Loucy (cell line): ENCODE data around the gene ASIP.
"Not testable (repeated sequence)": the region's sequence is repeated elsewhere in the genome, so short reads cannot be mapped to it uniquely, and the experiment has no call there.

Experiments used
- H2AFZ ChIP-seq: fragments of 200-600 bp; sonication (generic); 2 replicates; pipeline ENCODE4 v1.6.0; 2016; ENCODE audit warnings: antibody characterized with exemption, mild to moderate bottlenecking, low read length, moderate library complexity
- H3F3A ChIP-seq: fragments of 200-600 bp; 2 replicates; pipeline ENCODE4 v1.6.0; 2016; ENCODE audit warnings: antibody characterized with exemption, low read depth, mild to moderate bottlenecking
- H3K27me3 ChIP-seq: fragments of 200-600 bp; sonication (generic); 2 replicates; pipeline ENCODE4 v1.6.1; 2014; ENCODE audit warnings: low read length, mild to moderate bottlenecking; ENCODE audit not compliant: insufficient read depth, poor library complexity, severe bottlenecking
- H3K36me3 ChIP-seq: fragments of 200-600 bp; sonication (generic); 2 replicates; pipeline ENCODE4 v1.6.1; 2016; ENCODE audit warnings: low read length; ENCODE audit not compliant: insufficient read depth
- H3K4me1 ChIP-seq: fragments of 200-600 bp; sonication (generic); 2 replicates; pipeline ENCODE4 v1.5.1; 2014; ENCODE audit warnings: low read length, mild to moderate bottlenecking; ENCODE audit not compliant: insufficient read depth, poor library complexity, severe bottlenecking
- H3K4me2 ChIP-seq: fragments of 200-600 bp; sonication (generic); 2 replicates; pipeline ENCODE4 v1.6.0; 2014; ENCODE audit warnings: antibody characterized with exemption, low read length, low read depth, mild to moderate bottlenecking; ENCODE audit not compliant: poor library complexity, severe bottlenecking
- H3K4me3 ChIP-seq: fragments of 200-600 bp; sonication (generic); 2 replicates; pipeline ENCODE4 v1.5.1; 2014; ENCODE audit warnings: low read length, mild to moderate bottlenecking, mixed read lengths; ENCODE audit not compliant: poor library complexity, severe bottlenecking
- H3K79me2 ChIP-seq: fragments of 200-600 bp; sonication (generic); 2 replicates; pipeline ENCODE4 v1.6.1; 2014; ENCODE audit warnings: low read length; ENCODE audit not compliant: insufficient read depth
- H3K9ac ChIP-seq: fragments of 200-600 bp; sonication (generic); 2 replicates; pipeline ENCODE4 v1.6.0; 2014; ENCODE audit warnings: mild to moderate bottlenecking, low read depth, low read length, moderate library complexity; ENCODE audit not compliant: poor library complexity, severe bottlenecking
- H3K9me2 ChIP-seq: fragments of 200-600 bp; sonication (generic); replicated peaks from 2 replicates; pipeline ENCODE4 v1.6.1; 2016; ENCODE audit warnings: low read depth, low read length, mixed read lengths
- H3K9me3 ChIP-seq: fragments of 200-600 bp; sonication (generic); 2 replicates; pipeline ENCODE4 v1.6.1; 2014; ENCODE audit warnings: mild to moderate bottlenecking, antibody characterized with exemption, low read length, low read depth; ENCODE audit not compliant: insufficient read depth
- H4K20me1 ChIP-seq: fragments of 200-600 bp; sonication (generic); 2 replicates; pipeline ENCODE4 v1.6.0; 2014; ENCODE audit warnings: antibody characterized with exemption, low read length, mild to moderate bottlenecking; ENCODE audit not compliant: insufficient read depth, poor library complexity, severe bottlenecking
- CTCF ChIP-seq: fragments of 200-600 bp; sonication (generic); conservative IDR thresholded peaks from 2 replicates; pipeline ENCODE4 v1.5.1; 2014; ENCODE audit warnings: mild to moderate bottlenecking, antibody characterized with exemption, low read length
- EZH2phosphoT487 ChIP-seq: fragments of 200-600 bp; IDR thresholded peaks from 2 replicates; pipeline ENCODE4 v1.6.1; 2018; ENCODE audit warnings: antibody characterized with exemption, mild to moderate bottlenecking, moderate library complexity, borderline replicate concordance

Gene ASIP

DNA sequence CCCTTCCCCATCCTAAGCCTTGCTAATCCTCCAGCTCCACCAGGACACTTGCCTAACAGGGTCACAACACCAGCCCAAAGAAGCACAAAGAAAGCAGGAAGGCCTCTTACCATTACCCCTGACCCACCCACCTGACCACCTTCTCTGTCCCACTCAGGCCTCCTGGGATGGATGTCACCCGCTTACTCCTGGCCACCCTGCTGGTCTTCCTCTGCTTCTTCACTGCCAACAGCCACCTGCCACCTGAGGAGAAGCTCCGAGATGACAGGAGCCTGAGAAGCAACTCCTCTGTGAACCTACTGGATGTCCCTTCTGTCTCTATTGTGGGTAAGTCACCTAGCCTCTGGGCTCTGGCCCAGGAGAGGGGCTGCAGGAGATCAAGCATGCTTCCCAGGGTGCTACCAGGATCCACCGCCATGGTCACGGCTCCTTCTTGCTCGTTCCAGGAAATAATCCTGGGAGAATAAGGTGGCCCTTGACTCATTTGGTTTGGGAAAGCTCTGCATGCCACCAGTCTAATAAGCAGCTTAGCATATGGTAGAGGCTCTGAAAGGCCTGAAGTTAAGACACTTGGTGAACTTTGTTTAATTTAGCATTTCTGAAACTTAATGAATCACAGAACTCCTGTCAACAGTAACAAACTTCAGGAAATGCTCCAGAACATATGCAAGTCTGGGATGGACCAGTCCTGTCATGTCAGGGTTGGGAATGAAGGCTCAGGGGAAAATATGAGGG is 19.2 kb downstream of the ASIP start:
- Histone ChIP-seq H3F3A (no peaks in the 10 kb centered on the region), H3K9me2 (no peaks in the 10 kb centered on the region), H3K79me2 (no peaks in the 10 kb centered on the region), H3K4me1 (no peaks in the 10 kb centered on the region), H4K20me1 (no peaks in the 10 kb centered on the region), H3K9me3 (no peaks in the 10 kb centered on the region), H3K9ac (no peak overlapping the region), H3K4me3 (no peak overlapping the region), H3K36me3 (no peaks in the 10 kb centered on the region), H3K4me2 (no peak overlapping the region), H3K27me3 (no peaks in the 10 kb centered on the region), H2AFZ (no peak overlapping the region)
- TF ChIP-seq CTCF (no peak), EZH2phosphoT487 (no peak)

GRCh38 chr20:34262488-34263288 is 21.5 kb downstream of the ASIP start:
- no peaks in the 10 kb centered on the region for H3K79me2 ChIP-seq
- H3K9me2 ChIP-seq: no peaks in the 10 kb centered on the region
- H3K36me3 ChIP-seq: no peaks in the 10 kb centered on the region
- H2AFZ ChIP-seq: no peak overlapping the region
- H3K4me3 ChIP-seq: no peak overlapping the region
- H4K20me1 ChIP-seq: no peaks in the 10 kb centered on the region
- no peaks in the 10 kb centered on the region for H3K9me3 ChIP-seq
- no peaks in the 10 kb centered on the region for H3K27me3 ChIP-seq
- H3F3A ChIP-seq: no peaks in the 10 kb centered on the region
- H3K9ac ChIP-seq: no peak overlapping the region
- no peaks in the 10 kb centered on the region for H3K4me1 ChIP-seq
- TF ChIP-seq CTCF (no peak), EZH2phosphoT487 (no peak)
- no peak overlapping the region for H3K4me2 ChIP-seq

DNA sequence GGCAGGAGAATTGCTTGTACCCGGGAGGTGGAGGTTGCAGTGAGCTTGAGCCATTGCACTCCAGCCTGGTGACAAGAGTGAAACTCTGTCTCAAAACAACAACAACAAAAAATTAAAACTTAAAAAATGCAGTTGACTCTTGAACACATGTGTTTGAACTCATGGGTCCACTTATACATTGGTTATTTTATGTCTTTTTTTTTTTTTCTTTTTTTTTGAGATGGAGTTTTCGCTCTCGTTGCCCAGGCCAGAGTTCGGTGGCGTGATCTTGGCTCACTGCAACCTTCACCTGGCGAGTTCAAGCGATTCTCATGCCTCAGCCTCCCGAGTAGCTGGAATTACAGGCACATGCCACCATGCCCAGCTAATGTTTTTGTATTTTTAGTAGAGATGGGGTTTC is 22.2 kb downstream of the ASIP start:
- H3K4me3 ChIP-seq, H3K4me1 ChIP-seq, H4K20me1 ChIP-seq, H3K4me2 ChIP-seq, H3K9ac ChIP-seq, H3K36me3 ChIP-seq, H3K79me2 ChIP-seq, H3K9me2 ChIP-seq, H3K27me3 ChIP-seq, H3K9me3 ChIP-seq, H3F3A ChIP-seq, H2AFZ ChIP-seq: not testable (repeated sequence)
